ENCODE measurements around the gene WWTR1. TPM values are rescaled to one million over a fixed set of nuclear protein-coding genes. Genes with fewer than 3 reads are reported as not detected.

WWTR1 gene
- total and polyA plus RNA-seq, 2 of the 8 experiments (the other 6 are each of a cell fraction or from before 2014, with no cell fraction given): 15.7 to 18.6 TPM

DNA sequence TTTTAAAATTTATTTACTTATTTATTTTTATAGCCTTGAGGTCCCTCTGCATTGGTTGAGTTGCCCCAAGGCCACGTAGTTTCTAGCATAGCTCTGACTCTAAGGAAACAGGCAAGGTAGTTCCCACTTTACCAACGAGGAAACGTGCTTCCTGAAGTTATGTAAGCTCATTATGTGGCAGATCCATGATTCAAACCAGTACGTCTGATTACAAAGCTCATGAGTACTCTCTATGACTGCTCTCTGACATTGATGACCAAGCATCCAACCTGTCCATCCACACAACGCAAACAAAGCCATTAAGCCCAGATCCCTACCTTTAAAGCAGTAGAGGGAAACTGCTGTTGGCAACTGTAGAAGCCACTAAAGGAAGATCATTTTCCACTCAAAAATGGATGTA, 25.6 kb downstream of the WWTR1 start:
- Histone ChIP-seq H3K4me1 (replicated peaks in 1 of 4; ENCODE audit: control insufficient read depth in 3 of 4, insufficient read depth in 4 of 4, low read length in 3 of 4) (peaks cover 0 to 7% (median 5%) of the 10 kb centered on the region in 4 experiments; a peak in 4 of 7 replicates), H4K5ac (ENCODE audit: insufficient read length, low read depth, low read length) (no peak overlapping the region), H3K4ac (replicated peaks; ENCODE audit: insufficient read length, low read depth, low read length) (no peak overlapping the region), H2BK120ac (replicated peaks; ENCODE audit: low read depth, low read length) (no peak overlapping the region), H2BK5ac (ENCODE audit: low read depth, low read length) (no peak overlapping the region), H3K27ac (ENCODE audit: low read depth, low read length) (no peak overlapping the region), H3K4me2 (ENCODE audit: insufficient read depth in 1 of 2, low read depth in 2 of 2, low read length in 2 of 2) (no peak overlapping the region), H2BK20ac (ENCODE audit: low read length) (no peak overlapping the region), H3K14ac (ENCODE audit: insufficient read length) (no peak overlapping the region), H4K8ac (ENCODE audit: extremely low read depth, insufficient read depth, low read length) (no peak overlapping the region), H4K91ac (replicated peaks; ENCODE audit: insufficient read length, low read length) (no peak overlapping the region), H3K36me3 (ENCODE audit: control insufficient read depth in 2 of 4, insufficient read depth in 4 of 4, low read length in 3 of 4) (no peaks in the 10 kb centered on the region), H4K20me1 (replicated peaks in 1 of 2; ENCODE audit: control insufficient read depth in 1 of 2, insufficient read depth in 2 of 2, low read length in 2 of 2) (no peaks in the 10 kb centered on the region), H3K79me1 (ENCODE audit: low read depth, low read length) (peaks cover 4% of the 10 kb centered on the region; the same call in 1 of the 2 replicates), H2BK15ac (ENCODE audit: low read length) (no peak overlapping the region), H2AK5ac (ENCODE audit: low read depth, low read length) (no peak overlapping the region), H3K18ac (ENCODE audit: extremely low read depth, low read length) (no peak overlapping the region), H3K9ac (replicated peaks in 1 of 4; ENCODE audit: extremely low read depth in 1 of 4, low read depth in 3 of 4, low read length in 3 of 4) (no peak overlapping the region), H3K23ac (ENCODE audit: insufficient read length) (no peak overlapping the region), H2AFZ (ENCODE audit: low read length) (no peak overlapping the region), H3K23me2 (ENCODE audit: low read depth, low read length) (no peaks in the 10 kb centered on the region), H3K56ac (replicated peaks; ENCODE audit: insufficient read length, low read depth, low read length) (no peak overlapping the region), H3K27me3 (replicated peaks in 1 of 4; ENCODE audit: control insufficient read depth in 3 of 4, extremely low read depth in 1 of 4, insufficient read depth in 3 of 4, low read length in 3 of 4) (no peaks in the 10 kb centered on the region), H3K79me2 (ENCODE audit: control insufficient read depth in 1 of 2, insufficient read depth in 2 of 2, low read length in 2 of 2) (peaks cover 0 to 61% of the 10 kb centered on the region in 2 experiments; a peak in 2 of 4 replicates), H3K9me3 (ENCODE audit: insufficient read depth in 2 of 2, low read depth in 1 of 2, low read length in 1 of 2) (no peaks in the 10 kb centered on the region), H2BK12ac (ENCODE audit: low read depth, low read length) (no peak overlapping the region), H3K4me3 (ENCODE audit: extremely low read depth in 1 of 4, insufficient read depth in 2 of 4, low read depth in 3 of 4, low read length in 4 of 4) (no peak overlapping the region)
- CTCF ChIA-PET (ENCODE audit: partially characterized antibody): interaction anchor here (0.8 to 1.8 kb wide), 7 partner anchors 9 to 176 kb away, joined by 3 to 7 read pairs (median 3); no protein-coding TSS in a partner anchor
- no peak for FAIRE-seq
- WGBS, 2 experiments (ENCODE audit: extremely low coverage in 1 of 2, insufficient coverage in 1 of 2, insufficient read length in 1 of 2, insufficient replicate concordance in 2 of 2, low coverage in 1 of 2, low lambda C conversion rate in 2 of 2, missing lambda C conversion rate in 1 of 2): 94% methylated on average over 5 of the region's 5 CpGs; no CpG with 5 or more reads in 1 of the 2 experiments
- POLR2A ChIA-PET (ENCODE audit: partially characterized antibody): interaction anchor here (1.1 kb wide), 1 partner anchor 26 kb away, joined by 3 read pairs; the partner anchor contains the start of gene WWTR1
- DNase-seq (ENCODE audit: low read depth in 1 of 2, low spot score in 2 of 2): no peak
- TF ChIP-seq FOSL1 (IDR thresholded peaks at IDR 0.05; ENCODE audit: insufficient read depth, low read depth, low read length) (no peak), ASH2L (IDR thresholded peaks at IDR 0.05; ENCODE audit: low read length) (no peak), SP4 (IDR thresholded peaks at IDR 0.05; ENCODE audit: low read length) (no peak), KDM1A (IDR thresholded peaks at IDR 0.05; ENCODE audit: borderline replicate concordance, low read length) (no peak)
- TF ChIP-seq, protein P1, sequence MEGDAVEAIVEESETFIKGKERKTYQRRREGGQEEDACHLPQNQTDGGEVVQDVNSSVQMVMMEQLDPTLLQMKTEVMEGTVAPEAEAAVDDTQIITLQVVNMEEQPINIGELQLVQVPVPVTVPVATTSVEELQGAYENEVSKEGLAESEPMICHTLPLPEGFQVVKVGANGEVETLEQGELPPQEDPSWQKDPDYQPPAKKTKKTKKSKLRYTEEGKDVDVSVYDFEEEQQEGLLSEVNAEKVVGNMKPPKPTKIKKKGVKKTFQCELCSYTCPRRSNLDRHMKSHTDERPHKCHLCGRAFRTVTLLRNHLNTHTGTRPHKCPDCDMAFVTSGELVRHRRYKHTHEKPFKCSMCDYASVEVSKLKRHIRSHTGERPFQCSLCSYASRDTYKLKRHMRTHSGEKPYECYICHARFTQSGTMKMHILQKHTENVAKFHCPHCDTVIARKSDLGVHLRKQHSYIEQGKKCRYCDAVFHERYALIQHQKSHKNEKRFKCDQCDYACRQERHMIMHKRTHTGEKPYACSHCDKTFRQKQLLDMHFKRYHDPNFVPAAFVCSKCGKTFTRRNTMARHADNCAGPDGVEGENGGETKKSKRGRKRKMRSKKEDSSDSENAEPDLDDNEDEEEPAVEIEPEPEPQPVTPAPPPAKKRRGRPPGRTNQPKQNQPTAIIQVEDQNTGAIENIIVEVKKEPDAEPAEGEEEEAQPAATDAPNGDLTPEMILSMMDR (IDR thresholded peaks at IDR 0.05; ENCODE audit: control extremely low read depth in 1 of 3, insufficient read depth in 1 of 3, low read depth in 1 of 3, low read length in 3 of 3): no peak
- TF ChIP-seq, protein P2, sequence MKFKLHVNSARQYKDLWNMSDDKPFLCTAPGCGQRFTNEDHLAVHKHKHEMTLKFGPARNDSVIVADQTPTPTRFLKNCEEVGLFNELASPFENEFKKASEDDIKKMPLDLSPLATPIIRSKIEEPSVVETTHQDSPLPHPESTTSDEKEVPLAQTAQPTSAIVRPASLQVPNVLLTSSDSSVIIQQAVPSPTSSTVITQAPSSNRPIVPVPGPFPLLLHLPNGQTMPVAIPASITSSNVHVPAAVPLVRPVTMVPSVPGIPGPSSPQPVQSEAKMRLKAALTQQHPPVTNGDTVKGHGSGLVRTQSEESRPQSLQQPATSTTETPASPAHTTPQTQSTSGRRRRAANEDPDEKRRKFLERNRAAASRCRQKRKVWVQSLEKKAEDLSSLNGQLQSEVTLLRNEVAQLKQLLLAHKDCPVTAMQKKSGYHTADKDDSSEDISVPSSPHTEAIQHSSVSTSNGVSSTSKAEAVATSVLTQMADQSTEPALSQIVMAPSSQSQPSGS (IDR thresholded peaks at IDR 0.05; ENCODE audit: low read length): no peak
